ENCODE results near the gene KNCN. TPM values are rescaled to one million over a fixed set of nuclear protein-coding genes. Genes with fewer than 3 reads are reported as not detected.

The KNCN gene
- total RNA-seq, 1 donor from 2014 or later: not detected

- Histone ChIP-seq H3K27ac (no peak overlapping the region), H3K4me1 (no peaks in the 10 kb centered on the region), H3K36me3 (no peaks in the 10 kb centered on the region), H3K27me3 (no peaks in the 10 kb centered on the region), H3K4me3 (no peak overlapping the region), H3K9me3 (no peaks in the 10 kb centered on the region)
- ATAC-seq: no peak
- TF ChIP-seq, protein P1, sequence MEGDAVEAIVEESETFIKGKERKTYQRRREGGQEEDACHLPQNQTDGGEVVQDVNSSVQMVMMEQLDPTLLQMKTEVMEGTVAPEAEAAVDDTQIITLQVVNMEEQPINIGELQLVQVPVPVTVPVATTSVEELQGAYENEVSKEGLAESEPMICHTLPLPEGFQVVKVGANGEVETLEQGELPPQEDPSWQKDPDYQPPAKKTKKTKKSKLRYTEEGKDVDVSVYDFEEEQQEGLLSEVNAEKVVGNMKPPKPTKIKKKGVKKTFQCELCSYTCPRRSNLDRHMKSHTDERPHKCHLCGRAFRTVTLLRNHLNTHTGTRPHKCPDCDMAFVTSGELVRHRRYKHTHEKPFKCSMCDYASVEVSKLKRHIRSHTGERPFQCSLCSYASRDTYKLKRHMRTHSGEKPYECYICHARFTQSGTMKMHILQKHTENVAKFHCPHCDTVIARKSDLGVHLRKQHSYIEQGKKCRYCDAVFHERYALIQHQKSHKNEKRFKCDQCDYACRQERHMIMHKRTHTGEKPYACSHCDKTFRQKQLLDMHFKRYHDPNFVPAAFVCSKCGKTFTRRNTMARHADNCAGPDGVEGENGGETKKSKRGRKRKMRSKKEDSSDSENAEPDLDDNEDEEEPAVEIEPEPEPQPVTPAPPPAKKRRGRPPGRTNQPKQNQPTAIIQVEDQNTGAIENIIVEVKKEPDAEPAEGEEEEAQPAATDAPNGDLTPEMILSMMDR (IDR thresholded peaks at IDR 0.05): no peak
- intact Hi-C loops (cut with DNase I): no loop called here
- DNase-seq: no peak
Observed at GRCh38 chr1:46512135-46512791, 39.2 kb downstream of the KNCN start.

- H3K27ac ChIP-seq: no peak overlapping the region
- no peak for ATAC-seq
- no peaks in the 10 kb centered on the region for H3K27me3 ChIP-seq
- H3K9me3 ChIP-seq: no peaks in the 10 kb centered on the region
- intact Hi-C loops (cut with DNase I): no loop called here
- DNase-seq: no peak
- no peak overlapping the region for H3K4me3 ChIP-seq
- TF ChIP-seq, protein P1 (IDR thresholded peaks at IDR 0.05): no peak
- no peaks in the 10 kb centered on the region for H3K36me3 ChIP-seq
- H3K4me1 ChIP-seq: no peaks in the 10 kb centered on the region
Observed at GRCh38 chr1:46510998-46511365, 40.5 kb downstream of the KNCN start.

DNA sequence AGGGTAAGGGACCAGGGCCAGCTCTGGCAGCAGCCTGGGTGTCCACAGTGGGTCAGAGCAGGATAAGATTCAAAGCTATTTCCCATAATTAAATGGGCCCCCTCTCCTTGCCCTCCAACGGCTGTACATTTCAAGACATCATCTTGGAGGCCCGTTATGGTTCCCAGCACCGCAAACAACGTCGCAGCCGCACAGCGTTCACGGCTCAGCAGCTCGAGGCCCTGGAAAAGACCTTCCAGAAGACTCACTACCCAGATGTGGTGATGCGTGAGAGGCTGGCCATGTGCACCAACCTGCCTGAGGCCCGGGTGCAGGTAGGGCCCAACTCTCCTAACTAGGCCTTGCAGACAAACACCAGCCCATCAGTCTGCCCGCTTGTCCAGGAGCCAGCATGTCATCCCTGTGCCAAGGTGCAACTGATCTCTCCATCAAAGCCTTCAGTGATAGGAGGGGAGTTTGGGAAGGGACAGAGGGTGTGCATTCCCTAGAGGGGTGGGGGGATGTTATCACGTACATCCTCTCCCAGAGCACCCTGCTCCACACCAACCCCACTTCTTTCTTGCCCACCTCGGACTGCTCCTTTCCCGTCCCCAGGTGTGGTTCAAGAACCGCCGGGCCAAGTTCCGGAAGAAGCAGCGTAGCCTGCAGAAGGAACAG is 41.0 kb downstream of the KNCN start:
- ATAC-seq: no peak
- Histone ChIP-seq H3K27ac (no peak overlapping the region), H3K4me1 (no peaks in the 10 kb centered on the region), H3K36me3 (no peaks in the 10 kb centered on the region), H3K9me3 (no peaks in the 10 kb centered on the region), H3K27me3 (no peaks in the 10 kb centered on the region), H3K4me3 (no peak overlapping the region)
- no peak for DNase-seq
- TF ChIP-seq, protein P1 (IDR thresholded peaks at IDR 0.05): no peak
- intact Hi-C loops (cut with DNase I): no loop called here

DNA sequence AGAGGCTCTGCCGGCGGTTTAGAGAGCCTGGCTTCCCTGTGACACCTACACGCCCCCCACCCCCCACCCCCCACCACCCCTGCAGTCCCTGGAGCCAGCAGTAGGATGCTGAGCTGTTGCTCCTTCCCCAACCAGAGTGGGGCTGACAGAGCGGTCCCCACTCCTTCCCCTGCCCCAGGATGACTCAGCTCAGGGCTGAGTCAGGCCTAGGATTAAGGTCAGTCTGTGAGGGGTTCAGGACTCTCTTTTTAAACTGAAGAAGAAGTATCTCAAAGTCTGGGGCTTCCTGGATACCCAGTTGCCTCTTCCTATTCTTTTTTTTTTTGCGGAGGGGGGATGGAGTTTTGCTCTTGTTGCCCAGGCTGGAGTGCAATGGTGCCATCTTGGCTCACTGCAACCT is 42.7 kb downstream of the KNCN start:
- ATAC-seq (no peak), DNase-seq (no peak)
- TF ChIP-seq, protein P1 (IDR thresholded peaks at IDR 0.05): no peak
- intact Hi-C loops (cut with DNase I): no loop called here
- no peaks in the 10 kb centered on the region for H3K36me3 ChIP-seq
- no peaks in the 10 kb centered on the region for H3K9me3 ChIP-seq
- H3K4me3 ChIP-seq: no peak overlapping the region
- H3K4me1 ChIP-seq: no peaks in the 10 kb centered on the region
- no peak overlapping the region for H3K27ac ChIP-seq
- H3K27me3 ChIP-seq: no peaks in the 10 kb centered on the region

- H3K36me3 ChIP-seq: no peaks in the 10 kb centered on the region
- peaks cover 13% of the 10 kb centered on the region for H3K27me3 ChIP-seq
- intact Hi-C loops (cut with DNase I): no loop called here
- ATAC-seq (no peak), DNase-seq (no peak)
- no peaks in the 10 kb centered on the region for H3K4me1 ChIP-seq
- H3K9me3 ChIP-seq: no peaks in the 10 kb centered on the region
- TF ChIP-seq, protein P1 (IDR thresholded peaks at IDR 0.05): no peak
- H3K27ac ChIP-seq: no peak overlapping the region
- no peak overlapping the region for H3K4me3 ChIP-seq
Observed at GRCh38 chr1:46506470-46507219, 44.8 kb downstream of the KNCN start.
